Activated naive CD8-positive, alpha-beta T cell treated with anti-CD3 and anti-CD28 coated beads for 36 hours (primary cell): ENCODE data around the gene NSUN6. TPM values are rescaled to one million over a fixed set of nuclear protein-coding genes. Genes with fewer than 3 reads are reported as not detected.
"Not testable (repeated sequence)": the region's sequence is repeated elsewhere in the genome, so short reads cannot be mapped to it uniquely, and the experiment has no call there.

Experiments
- DNase-seq: peaks from one replicate; pipeline ENCODE4 v3.0.0; 2021
- H3K27ac Mint-ChIP-seq: one replicate; pipeline ENCODE4 v1.8.0; 2022; ENCODE audit warnings: mild to moderate bottlenecking, moderate library complexity, mixed read lengths
- H3K27me3 Mint-ChIP-seq: one replicate; pipeline ENCODE4 v1.8.0; 2022; ENCODE audit warnings: mild to moderate bottlenecking, mixed read lengths
- H3K36me3 Mint-ChIP-seq: one replicate; pipeline ENCODE4 v1.8.0; 2021; ENCODE audit warnings: mild to moderate bottlenecking, mixed read lengths
- H3K4me1 Mint-ChIP-seq: one replicate; pipeline ENCODE4 v1.8.0; 2021; ENCODE audit warnings: mixed read lengths
- H3K4me3 Mint-ChIP-seq: one replicate; pipeline ENCODE4 v1.8.0; 2022; ENCODE audit warnings: mild to moderate bottlenecking, moderate library complexity, mixed read lengths
- H3K9me3 Mint-ChIP-seq: one replicate; pipeline ENCODE4 v1.8.0; 2022; ENCODE audit warnings: mixed read lengths
- total RNA-seq, 2 experiments: library from RNA; stranded (reverse); gene quantifications; one replicate each; pipeline ENCODE4 v1.2.3, GENCODE V29; 2021

The NSUN6 gene
- total RNA-seq, 2 experiments from 2014 or later, result 13.0 to 15.5 TPM

DNA sequence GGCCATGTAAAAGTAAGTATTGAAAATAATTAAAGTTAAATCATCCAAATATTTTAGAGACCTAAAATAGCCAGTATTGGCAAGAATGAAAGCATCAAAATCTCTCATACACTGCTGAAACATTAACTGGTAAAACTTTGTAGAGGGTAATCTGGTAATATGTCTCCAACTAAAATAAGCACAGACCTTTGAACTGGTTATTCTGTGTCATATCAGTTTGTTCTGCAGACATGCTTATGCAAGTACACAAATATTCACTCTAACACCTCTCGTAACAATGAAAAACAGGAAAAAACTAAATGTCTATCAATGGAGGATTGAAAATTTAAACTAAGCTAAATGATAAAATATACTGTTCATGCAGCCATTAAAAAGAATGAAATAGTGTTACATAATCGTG, 11.7 kb downstream of the NSUN6 start:
- peaks cover 23% of the 10 kb centered on the region for H3K36me3 Mint-ChIP-seq
- not testable (repeated sequence) for H3K27ac Mint-ChIP-seq, H3K4me3 Mint-ChIP-seq, DNase-seq, H3K4me1 Mint-ChIP-seq, H3K27me3 Mint-ChIP-seq, H3K9me3 Mint-ChIP-seq

DNA sequence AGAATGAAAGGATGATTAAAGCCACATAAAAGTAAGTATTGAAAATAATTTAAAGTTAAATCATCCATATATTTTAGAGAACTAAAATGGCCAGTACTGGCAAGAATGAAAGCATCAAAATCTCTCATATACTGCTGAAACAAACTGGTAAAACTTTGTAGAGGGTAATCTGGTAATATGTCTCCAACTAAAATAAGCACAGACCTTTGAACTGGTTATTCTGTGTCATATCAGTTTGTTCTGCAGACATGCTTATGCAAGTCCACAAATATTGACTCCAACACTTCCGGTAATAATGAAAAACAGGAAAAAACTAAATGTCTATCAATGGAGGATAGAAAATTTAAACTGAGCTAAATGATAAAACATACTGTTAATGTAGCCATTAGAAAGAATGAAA, 14.0 kb downstream of the NSUN6 start:
- H3K4me3 Mint-ChIP-seq, DNase-seq, H3K9me3 Mint-ChIP-seq, H3K27me3 Mint-ChIP-seq, H3K27ac Mint-ChIP-seq, H3K4me1 Mint-ChIP-seq: not testable (repeated sequence)
- peaks cover 33% of the 10 kb centered on the region for H3K36me3 Mint-ChIP-seq

DNA sequence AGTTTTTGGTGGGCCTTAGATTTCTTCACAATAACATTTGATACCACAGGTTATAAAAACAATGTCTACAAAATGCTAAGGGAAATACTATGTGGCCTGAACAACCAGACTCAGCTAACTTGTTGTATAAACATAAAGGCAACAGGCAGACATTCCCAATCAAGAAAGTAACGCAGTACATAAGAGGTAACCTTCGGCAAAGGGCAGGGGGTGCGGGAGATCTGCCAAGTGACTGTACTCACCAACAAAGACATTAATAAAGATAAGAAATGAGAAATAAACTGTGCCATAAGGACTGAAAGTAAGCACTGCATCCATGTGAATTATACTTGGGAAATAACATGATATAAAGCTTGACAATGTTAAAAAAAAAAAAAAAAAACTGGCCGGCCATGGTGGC, 15.4 kb downstream of the NSUN6 start:
- no peaks in the 10 kb centered on the region for H3K9me3 Mint-ChIP-seq
- H3K27ac Mint-ChIP-seq, result no peak overlapping the region
- DNase-seq, result no peak
- no peaks in the 10 kb centered on the region for H3K27me3 Mint-ChIP-seq
- H3K4me1 Mint-ChIP-seq, result peaks cover 2% of the 10 kb centered on the region
- no peak overlapping the region for H3K4me3 Mint-ChIP-seq
- H3K36me3 Mint-ChIP-seq, result peaks cover 34% of the 10 kb centered on the region

DNA sequence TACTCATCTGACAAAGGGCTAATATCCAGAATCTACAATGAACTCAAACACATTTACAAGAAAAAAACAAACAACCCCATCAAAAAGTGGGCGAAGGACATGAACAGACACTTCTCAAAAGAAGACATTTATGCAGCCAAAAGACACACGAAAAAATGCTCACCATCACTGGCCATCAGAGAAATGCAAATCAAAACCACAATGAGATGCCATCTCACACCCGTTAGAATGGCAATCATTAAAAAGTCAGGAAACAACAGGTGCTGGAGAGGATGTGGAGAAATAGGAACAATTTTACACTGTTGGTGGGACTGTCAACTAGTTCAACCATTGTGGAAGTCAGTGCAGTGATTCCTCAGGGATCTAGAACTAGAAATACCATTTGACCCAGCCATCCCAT, 18.9 kb downstream of the NSUN6 start:
- H3K27ac Mint-ChIP-seq, H3K4me3 Mint-ChIP-seq, H3K27me3 Mint-ChIP-seq, H3K9me3 Mint-ChIP-seq, H3K4me1 Mint-ChIP-seq, DNase-seq: not testable (repeated sequence)
- peaks cover 41% of the 10 kb centered on the region for H3K36me3 Mint-ChIP-seq

DNA sequence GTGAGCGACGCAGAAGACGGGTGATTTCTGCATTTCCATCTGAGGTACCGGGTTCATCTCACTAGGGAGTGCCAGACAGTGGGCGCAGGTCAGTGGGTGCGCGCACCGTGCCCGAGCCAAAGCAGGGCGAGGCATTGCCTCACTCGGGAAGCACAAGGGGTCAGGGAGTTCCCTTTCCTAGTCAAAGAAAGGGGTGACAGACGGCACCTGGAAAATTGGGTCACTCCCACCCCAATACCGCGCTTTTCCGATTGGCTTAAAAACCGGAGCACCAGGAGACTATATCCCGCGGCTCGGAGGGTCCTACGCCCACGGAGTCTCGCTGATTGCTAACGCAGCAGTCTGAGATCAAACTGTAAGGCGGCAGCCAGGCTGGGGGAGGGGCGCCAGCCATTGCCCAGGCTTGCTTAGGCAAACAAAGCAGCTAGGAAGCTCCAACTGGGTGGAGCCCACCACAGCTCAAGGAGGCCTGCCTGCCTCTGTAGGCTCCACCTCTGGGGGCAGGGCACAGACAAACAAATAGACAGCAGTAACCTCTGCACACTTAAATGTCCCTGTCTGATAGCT, 23.9 kb downstream of the NSUN6 start:
- H3K9me3 Mint-ChIP-seq, H3K27me3 Mint-ChIP-seq: not testable (repeated sequence)
- peak overlapping the region; percentile 72 for H3K4me3 Mint-ChIP-seq
- peaks cover 12% of the 10 kb centered on the region for H3K4me1 Mint-ChIP-seq
- peaks cover 22% of the 10 kb centered on the region for H3K36me3 Mint-ChIP-seq
- peak; percentile 71 for DNase-seq
- peak overlapping the region; percentile 74 for H3K27ac Mint-ChIP-seq

DNA sequence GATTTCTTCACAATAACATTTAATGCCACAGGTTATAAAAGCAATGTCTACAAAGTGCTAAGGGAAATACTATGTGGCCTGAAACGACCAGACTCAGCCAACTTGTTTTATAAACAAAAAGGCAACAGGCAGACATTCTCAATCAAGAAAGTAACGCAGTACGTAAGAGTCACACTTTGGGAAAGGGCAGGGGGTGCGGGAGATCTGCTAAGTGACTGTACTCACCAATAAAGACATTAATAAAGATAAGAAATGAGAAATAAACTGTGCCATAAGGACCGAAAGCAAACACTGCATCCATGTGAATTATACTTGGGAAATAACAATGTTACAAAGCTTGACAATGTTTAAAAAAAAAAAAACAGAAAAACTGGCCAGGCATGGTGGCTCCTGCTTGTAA, 25.5 kb downstream of the NSUN6 start:
- no peaks in the 10 kb centered on the region for H3K27me3 Mint-ChIP-seq
- DNase-seq, result no peak
- no peak overlapping the region for H3K27ac Mint-ChIP-seq
- H3K4me1 Mint-ChIP-seq, result peaks cover 12% of the 10 kb centered on the region
- peaks cover 3% of the 10 kb centered on the region for H3K9me3 Mint-ChIP-seq
- no peak overlapping the region for H3K4me3 Mint-ChIP-seq
- peaks cover 31% of the 10 kb centered on the region for H3K36me3 Mint-ChIP-seq

DNA sequence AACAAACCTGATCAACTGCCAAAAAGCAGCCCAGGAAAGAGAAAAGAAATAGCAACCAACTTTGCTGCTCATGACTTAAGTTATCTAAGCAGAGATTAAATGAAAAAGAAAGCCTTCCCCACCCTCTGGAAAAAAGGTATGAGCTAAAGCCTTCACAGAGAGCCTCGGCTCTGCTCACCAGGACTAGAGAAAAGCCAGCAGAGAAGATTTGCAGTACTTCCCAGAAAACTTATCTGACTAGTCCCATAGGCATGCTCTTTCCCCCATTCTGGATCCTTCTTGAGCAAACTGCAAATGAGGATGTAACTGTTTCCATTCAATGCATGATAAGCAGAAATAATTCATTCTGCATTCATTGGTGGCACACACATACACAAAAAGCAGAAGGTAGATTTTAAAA, 27.7 kb downstream of the NSUN6 start:
- H3K27ac Mint-ChIP-seq, H3K9me3 Mint-ChIP-seq, H3K4me3 Mint-ChIP-seq, H3K27me3 Mint-ChIP-seq, DNase-seq: not testable (repeated sequence)
- H3K36me3 Mint-ChIP-seq, result peaks cover 36% of the 10 kb centered on the region
- H3K4me1 Mint-ChIP-seq, result peaks cover 11% of the 10 kb centered on the region

DNA sequence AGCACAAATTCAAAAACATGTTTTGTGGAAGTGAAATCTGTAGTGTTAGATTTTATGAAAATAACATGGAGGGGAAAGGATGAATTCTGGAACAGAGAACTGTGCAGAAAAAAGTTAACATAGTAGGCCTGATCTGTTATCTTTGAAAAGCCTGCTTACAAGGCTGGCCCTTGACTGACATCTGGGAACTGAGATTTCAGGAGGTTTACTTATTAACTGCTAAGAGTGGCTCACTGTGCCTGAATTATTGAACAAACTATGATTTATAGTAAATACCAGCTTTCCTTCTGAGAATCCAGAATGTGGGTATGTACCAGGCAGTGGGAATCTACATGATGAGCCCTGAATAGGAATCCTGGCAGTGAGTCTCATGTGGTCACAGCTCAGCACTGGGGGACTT, 30.5 kb downstream of the NSUN6 start:
- no peaks in the 10 kb centered on the region for H3K27me3 Mint-ChIP-seq
- no peak overlapping the region for H3K27ac Mint-ChIP-seq
- no peak overlapping the region for H3K4me3 Mint-ChIP-seq
- H3K4me1 Mint-ChIP-seq, result peaks cover 2% of the 10 kb centered on the region
- H3K9me3 Mint-ChIP-seq, result no peaks in the 10 kb centered on the region
- DNase-seq, result no peak
- H3K36me3 Mint-ChIP-seq, result peaks cover 43% of the 10 kb centered on the region

DNA sequence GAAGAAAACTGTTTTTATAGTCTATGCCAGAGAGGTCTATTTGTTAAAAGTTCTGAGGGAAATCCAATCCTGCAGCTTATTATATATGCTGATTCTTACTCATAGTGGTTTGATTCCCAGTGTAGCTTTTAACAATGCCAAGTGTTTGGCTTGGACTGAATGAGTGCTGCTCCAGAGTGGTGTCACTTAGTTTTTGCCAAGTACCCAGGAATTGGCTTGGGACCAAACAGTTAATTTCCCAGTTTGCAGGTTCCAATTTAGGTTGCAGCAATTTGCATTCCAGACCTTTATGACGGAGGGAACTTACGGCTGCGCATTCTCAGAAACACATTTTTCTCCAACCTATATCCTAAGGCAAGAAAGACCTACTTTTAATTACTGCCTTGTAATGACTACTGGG, 32.4 kb downstream of the NSUN6 start:
- DNase-seq, result no peak
- Mint-ChIP-seq H3K9me3 (no peaks in the 10 kb centered on the region), H3K27ac (no peak overlapping the region), H3K27me3 (no peaks in the 10 kb centered on the region), H3K4me3 (no peak overlapping the region), H3K4me1 (peaks cover 2% of the 10 kb centered on the region), H3K36me3 (peaks cover 47% of the 10 kb centered on the region)

DNA sequence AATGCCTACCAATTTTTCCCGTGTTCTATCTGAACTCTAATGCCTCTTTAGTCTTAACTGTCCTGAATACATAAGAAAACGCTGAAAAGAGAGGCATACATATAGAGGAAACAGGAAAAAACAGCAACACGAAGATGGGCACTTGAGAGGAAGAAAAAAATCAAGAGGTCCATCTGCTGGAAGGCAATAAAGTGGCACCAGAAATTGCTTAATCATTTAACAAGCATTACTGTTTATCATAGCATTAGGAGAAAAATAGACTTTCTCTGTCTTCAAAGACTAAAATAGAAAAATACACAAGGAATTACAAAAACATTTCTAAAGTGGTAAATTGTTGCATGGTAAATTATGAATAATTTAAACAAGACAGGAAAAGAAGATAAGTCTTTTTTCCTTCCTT, 35.0 kb downstream of the NSUN6 start:
- peaks cover 52% of the 10 kb centered on the region for H3K36me3 Mint-ChIP-seq
- no peak overlapping the region for H3K4me3 Mint-ChIP-seq
- no peak for DNase-seq
- H3K4me1 Mint-ChIP-seq, result peaks cover 2% of the 10 kb centered on the region
- no peaks in the 10 kb centered on the region for H3K9me3 Mint-ChIP-seq
- no peak overlapping the region for H3K27ac Mint-ChIP-seq
- H3K27me3 Mint-ChIP-seq, result no peaks in the 10 kb centered on the region

DNA sequence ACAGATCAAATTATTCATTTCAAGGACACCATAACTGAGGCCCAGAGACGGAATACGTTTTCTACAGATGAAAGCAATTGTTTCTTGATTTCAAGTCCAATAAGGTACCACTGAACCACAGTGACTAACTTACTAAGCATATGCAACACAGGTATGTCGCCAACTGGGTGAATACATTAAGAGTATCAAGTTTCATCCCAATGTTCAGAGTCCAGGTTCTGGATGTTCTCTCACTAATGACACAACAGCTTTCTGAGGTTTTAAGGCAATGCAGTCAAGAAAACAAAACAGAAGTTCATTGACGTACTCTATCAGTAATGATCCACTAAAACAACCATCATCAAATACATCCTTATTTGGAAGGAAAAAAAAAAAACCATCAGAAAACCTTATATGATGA, 35.8 kb downstream of the NSUN6 start:
- Mint-ChIP-seq H3K36me3 (peaks cover 50% of the 10 kb centered on the region), H3K9me3 (no peaks in the 10 kb centered on the region), H3K4me1 (peaks cover 2% of the 10 kb centered on the region), H3K27me3 (no peaks in the 10 kb centered on the region), H3K27ac (no peak overlapping the region), H3K4me3 (no peak overlapping the region)
- DNase-seq, result no peak

DNA sequence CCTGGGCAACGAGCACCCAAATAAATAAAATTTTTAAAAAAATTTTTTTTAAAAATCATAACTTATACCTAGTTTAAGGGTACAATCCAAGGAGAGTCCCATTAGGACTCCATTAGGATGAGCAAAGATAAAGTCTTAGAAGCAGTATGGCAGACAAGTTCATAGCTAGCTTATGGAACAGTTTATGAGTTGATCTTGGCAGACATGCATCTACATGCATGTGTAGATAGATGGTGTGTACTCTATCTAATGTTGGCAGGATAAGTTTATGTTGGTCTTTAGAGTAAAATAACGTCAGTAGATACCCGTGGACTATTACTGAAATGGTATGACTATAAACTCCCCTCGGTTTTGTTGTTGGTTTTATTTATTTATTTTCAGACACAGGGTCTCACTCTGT, 40.2 kb downstream of the NSUN6 start:
- Mint-ChIP-seq H3K27me3 (no peaks in the 10 kb centered on the region), H3K36me3 (peaks cover 39% of the 10 kb centered on the region), H3K4me3 (no peak overlapping the region), H3K9me3 (no peaks in the 10 kb centered on the region), H3K4me1 (peaks cover 2% of the 10 kb centered on the region), H3K27ac (no peak overlapping the region)
- no peak for DNase-seq

DNA sequence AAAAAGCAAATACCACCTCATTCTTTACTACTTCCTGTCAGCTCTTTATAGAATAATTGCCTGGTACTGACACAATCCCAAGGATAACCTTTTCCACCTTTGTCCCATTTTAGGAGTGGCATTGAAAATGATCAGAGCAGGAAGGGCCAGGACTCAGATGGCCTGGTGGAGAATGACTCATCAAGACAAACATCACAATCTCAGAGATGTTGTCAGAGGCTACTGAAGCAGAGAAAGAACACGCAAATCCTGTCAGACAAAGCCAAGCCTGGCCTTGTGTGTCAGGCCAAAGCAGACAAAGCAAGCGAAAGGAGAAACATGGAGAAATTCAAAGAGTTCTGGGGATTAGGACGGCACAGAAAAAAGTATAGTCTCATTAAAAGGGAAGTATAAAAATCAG, 40.9 kb downstream of the NSUN6 start:
- Mint-ChIP-seq H3K4me1 (peaks cover 2% of the 10 kb centered on the region), H3K27me3 (no peaks in the 10 kb centered on the region), H3K4me3 (no peak overlapping the region), H3K36me3 (peaks cover 37% of the 10 kb centered on the region), H3K27ac (no peak overlapping the region), H3K9me3 (no peaks in the 10 kb centered on the region)
- no peak for DNase-seq

DNA sequence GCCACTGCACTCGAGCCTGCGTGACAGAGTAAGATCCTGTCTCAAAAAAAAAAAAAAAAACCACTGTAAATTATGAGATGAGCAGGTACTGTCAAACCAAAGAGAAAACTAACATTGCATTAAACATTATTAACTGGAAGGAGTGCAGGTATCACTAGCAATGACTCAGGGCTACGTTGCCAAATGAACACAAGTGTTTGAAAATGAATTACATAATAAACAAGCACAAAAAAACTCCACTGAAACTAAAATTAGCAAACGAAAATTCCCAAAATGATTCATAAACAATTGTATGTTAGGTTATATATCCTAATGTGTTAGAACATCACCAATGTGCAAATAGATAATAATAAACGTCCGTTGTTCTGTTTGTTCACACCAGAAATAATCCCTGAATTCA, 42.8 kb downstream of the NSUN6 start:
- H3K4me3 Mint-ChIP-seq, result no peak overlapping the region

DNA sequence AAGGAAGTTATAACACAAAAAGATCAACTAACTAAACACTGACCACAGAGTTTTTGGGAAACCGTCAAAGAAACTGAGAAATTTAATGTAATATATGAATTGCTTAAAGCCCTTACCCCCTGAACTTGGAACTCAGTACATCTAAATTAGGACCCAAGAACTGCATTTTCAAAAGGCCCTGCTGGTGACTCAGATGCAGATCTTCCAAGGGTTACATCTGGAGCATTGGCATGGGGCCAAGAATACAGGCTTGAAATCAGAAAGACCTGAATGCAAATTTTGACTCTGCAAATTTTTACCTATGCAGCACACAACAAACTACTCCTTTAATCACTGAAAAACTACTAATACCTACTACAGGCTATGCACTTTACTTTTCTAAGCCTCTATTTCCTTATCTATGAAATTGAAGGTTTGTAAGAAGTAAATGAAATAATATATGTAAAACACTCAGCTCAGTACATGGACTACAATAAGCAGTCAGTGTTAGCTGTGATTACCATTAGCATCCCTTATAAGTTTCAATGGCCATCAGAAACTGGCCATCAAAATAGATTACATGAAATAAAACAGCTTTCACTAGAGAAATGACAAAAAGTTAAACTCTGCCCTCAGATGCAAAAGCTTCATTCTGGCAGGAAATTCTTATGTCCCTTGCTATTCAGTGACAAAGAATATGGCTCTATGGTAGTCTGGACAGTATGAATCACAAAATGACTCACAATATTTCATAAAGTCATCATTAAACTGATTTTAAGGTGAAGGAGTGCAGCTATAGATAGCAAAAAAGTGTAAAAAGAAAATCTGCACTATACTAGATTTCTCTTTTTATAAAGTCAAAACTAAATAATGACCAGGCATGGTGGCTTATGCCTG, 43.6 kb downstream of the NSUN6 start:
- DNase-seq, result no peak
- no peaks in the 10 kb centered on the region for H3K9me3 Mint-ChIP-seq
- H3K4me1 Mint-ChIP-seq, result peaks cover 2% of the 10 kb centered on the region
- H3K27me3 Mint-ChIP-seq, result no peaks in the 10 kb centered on the region
- H3K4me3 Mint-ChIP-seq, result no peak overlapping the region
- H3K36me3 Mint-ChIP-seq, result peaks cover 37% of the 10 kb centered on the region
- H3K27ac Mint-ChIP-seq, result no peak overlapping the region

More for the DNA sequence above, 42.8 kb downstream of the NSUN6 start:
- H3K36me3 Mint-ChIP-seq, result peaks cover 37% of the 10 kb centered on the region
- no peaks in the 10 kb centered on the region for H3K9me3 Mint-ChIP-seq
- H3K27me3 Mint-ChIP-seq, result no peaks in the 10 kb centered on the region
- DNase-seq, result no peak
- peaks cover 2% of the 10 kb centered on the region for H3K4me1 Mint-ChIP-seq
- no peak overlapping the region for H3K27ac Mint-ChIP-seq
